H7 (cell line): ENCODE data around the gene AK4. TPM values are rescaled to one million over a fixed set of nuclear protein-coding genes. Genes with fewer than 3 reads are reported as not detected.
"Not testable (repeated sequence)": the region's sequence is repeated elsewhere in the genome, so short reads cannot be mapped to it uniquely, and the experiment has no call there.

Experiments
- DNase-seq: peaks from one replicate; pipeline ENCODE4 v3.0.0; 2012
- H3K27me3 ChIP-seq: 2 replicates; pipeline ENCODE4 v1.6.0; 2011; ENCODE audit warnings: mild to moderate bottlenecking, low read length; ENCODE audit not compliant: control insufficient read depth, insufficient read depth
- H3K36me3 ChIP-seq: replicated peaks from 2 replicates; pipeline ENCODE4 v1.5.1; 2011; ENCODE audit warnings: low read length; ENCODE audit not compliant: control insufficient read depth, insufficient read depth
- H3K4me3 ChIP-seq: 2 replicates; pipeline ENCODE4 v1.5.1; 2011; ENCODE audit warnings: low read depth, mild to moderate bottlenecking, control low read depth, low read length, moderate library complexity; ENCODE audit not compliant: insufficient read depth
- total RNA-seq: library from RNA; depleted of rRNA; stranded (reverse); fragments of >200 nt; shearing (Covaris generic); gene quantifications from 2 replicates; pipeline ENCODE4 v1.2.3, GENCODE V29; 2014; rRNA removed

Gene AK4
- 227 and 297 TPM in 2 replicates for total RNA-seq

GRCh38 chr1:65148178-65148547 lies at the start of gene AK4:
TSS of gene AK4 (plus strand) at chr1:65148203. CDS start at chr1:65148408, 205 bp downstream.
- peak within 1 kb of the TSS; percentile 94 for H3K4me3 ChIP-seq
- H3K27me3 ChIP-seq = peaks cover 15% of the 10 kb centered on the region; the same call in 1 of the 2 replicates
- H3K36me3 ChIP-seq, DNase-seq: not testable (repeated sequence)

GRCh38 chr1:65103807-65104206 lies 44.2 kb upstream of the AK4 start:
- DNase-seq = no peak
- no peaks in the 10 kb centered on the region for H3K36me3 ChIP-seq

GRCh38 chr1:65104854-65105534 lies 43.0 kb upstream of the AK4 start:
- no peak for DNase-seq
- H3K27me3 ChIP-seq = no peaks in the 10 kb centered on the region
- H3K36me3 ChIP-seq = no peaks in the 10 kb centered on the region
- H3K4me3 ChIP-seq = no peak overlapping the region

More at GRCh38 chr1:65103807-65104206, 44.2 kb upstream of the AK4 start:
- H3K27me3 ChIP-seq = no peaks in the 10 kb centered on the region
- H3K4me3 ChIP-seq = no peak overlapping the region

GRCh38 chr1:65105596-65105995 lies 42.4 kb upstream of the AK4 start:
- Histone ChIP-seq H3K4me3 (no peak overlapping the region), H3K36me3 (no peaks in the 10 kb centered on the region), H3K27me3 (no peaks in the 10 kb centered on the region)
- DNase-seq = no peak

- Histone ChIP-seq H3K36me3 (no peaks in the 10 kb centered on the region), H3K27me3 (no peaks in the 10 kb centered on the region), H3K4me3 (no peak overlapping the region)
- no peak for DNase-seq
Measured at GRCh38 chr1:65108025-65108642, 39.9 kb upstream of the AK4 start.

- H3K36me3 ChIP-seq = no peaks in the 10 kb centered on the region
- H3K27me3 ChIP-seq = no peaks in the 10 kb centered on the region
- DNase-seq = no peak
- no peak overlapping the region for H3K4me3 ChIP-seq
Measured at GRCh38 chr1:65109487-65109886, 38.5 kb upstream of the AK4 start.

GRCh38 chr1:65112811-65113210 lies 35.2 kb upstream of the AK4 start:
- DNase-seq = no peak
- H3K4me3 ChIP-seq = no peak overlapping the region
- no peaks in the 10 kb centered on the region for H3K36me3 ChIP-seq
- no peaks in the 10 kb centered on the region for H3K27me3 ChIP-seq

GRCh38 chr1:65113298-65113697 lies 34.7 kb upstream of the AK4 start:
- DNase-seq = no peak
- no peaks in the 10 kb centered on the region for H3K27me3 ChIP-seq
- no peaks in the 10 kb centered on the region for H3K36me3 ChIP-seq
- no peak overlapping the region for H3K4me3 ChIP-seq

- Histone ChIP-seq H3K4me3 (no peak overlapping the region), H3K27me3 (no peaks in the 10 kb centered on the region), H3K36me3 (no peaks in the 10 kb centered on the region)
- DNase-seq = no peak
Measured at GRCh38 chr1:65114322-65114721, 33.7 kb upstream of the AK4 start.

GRCh38 chr1:65119951-65120350 lies 28.1 kb upstream of the AK4 start:
- no peak for DNase-seq
- H3K36me3 ChIP-seq = no peaks in the 10 kb centered on the region
- no peak overlapping the region for H3K4me3 ChIP-seq
- no peaks in the 10 kb centered on the region for H3K27me3 ChIP-seq

GRCh38 chr1:65129104-65129503 lies 18.9 kb upstream of the AK4 start:
- not testable (repeated sequence) for H3K4me3 ChIP-seq, H3K36me3 ChIP-seq, DNase-seq, H3K27me3 ChIP-seq

GRCh38 chr1:65138524-65138923 lies 9.5 kb upstream of the AK4 start:
- Histone ChIP-seq H3K27me3 (no peaks in the 10 kb centered on the region), H3K4me3 (no peak overlapping the region), H3K36me3 (no peaks in the 10 kb centered on the region)

GRCh38 chr1:65139793-65140192 lies 8.2 kb upstream of the AK4 start:
- not testable (repeated sequence) for DNase-seq, H3K36me3 ChIP-seq, H3K27me3 ChIP-seq, H3K4me3 ChIP-seq

More at GRCh38 chr1:65138524-65138923, 9.5 kb upstream of the AK4 start:
- DNase-seq = no peak

GRCh38 chr1:65141394-65141793 lies 6.6 kb upstream of the AK4 start:
- H3K4me3 ChIP-seq = no peak overlapping the region
- peaks cover 7% of the 10 kb centered on the region; the same call in 1 of the 2 replicates for H3K27me3 ChIP-seq
- H3K36me3 ChIP-seq = no peaks in the 10 kb centered on the region
- no peak for DNase-seq

GRCh38 chr1:65141918-65142317 lies 6.1 kb upstream of the AK4 start:
- H3K36me3 ChIP-seq = no peaks in the 10 kb centered on the region
- DNase-seq = no peak
- H3K4me3 ChIP-seq = no peak overlapping the region
- peaks cover 11% of the 10 kb centered on the region; the same call in 1 of the 2 replicates for H3K27me3 ChIP-seq
